GM23248 (cell line): ENCODE data around the gene IL2RA.

Experiments
- EZH2 ChIP-seq: fragments of 200-600 bp; sonication (generic); IDR thresholded peaks from 2 replicates; pipeline ENCODE4 v1.6.1; 2018; ENCODE audit warnings: antibody characterized with exemption, mild to moderate bottlenecking; ENCODE audit not compliant: insufficient read depth, poor library complexity, severe bottlenecking
- EZH2phosphoT487 ChIP-seq: fragments of 200-600 bp; sonication (generic); IDR thresholded peaks from 2 replicates; pipeline ENCODE4 v1.6.1; 2018; ENCODE audit warnings: antibody characterized with exemption, moderate library complexity, mild to moderate bottlenecking, low read depth; ENCODE audit not compliant: insufficient read depth

DNA sequence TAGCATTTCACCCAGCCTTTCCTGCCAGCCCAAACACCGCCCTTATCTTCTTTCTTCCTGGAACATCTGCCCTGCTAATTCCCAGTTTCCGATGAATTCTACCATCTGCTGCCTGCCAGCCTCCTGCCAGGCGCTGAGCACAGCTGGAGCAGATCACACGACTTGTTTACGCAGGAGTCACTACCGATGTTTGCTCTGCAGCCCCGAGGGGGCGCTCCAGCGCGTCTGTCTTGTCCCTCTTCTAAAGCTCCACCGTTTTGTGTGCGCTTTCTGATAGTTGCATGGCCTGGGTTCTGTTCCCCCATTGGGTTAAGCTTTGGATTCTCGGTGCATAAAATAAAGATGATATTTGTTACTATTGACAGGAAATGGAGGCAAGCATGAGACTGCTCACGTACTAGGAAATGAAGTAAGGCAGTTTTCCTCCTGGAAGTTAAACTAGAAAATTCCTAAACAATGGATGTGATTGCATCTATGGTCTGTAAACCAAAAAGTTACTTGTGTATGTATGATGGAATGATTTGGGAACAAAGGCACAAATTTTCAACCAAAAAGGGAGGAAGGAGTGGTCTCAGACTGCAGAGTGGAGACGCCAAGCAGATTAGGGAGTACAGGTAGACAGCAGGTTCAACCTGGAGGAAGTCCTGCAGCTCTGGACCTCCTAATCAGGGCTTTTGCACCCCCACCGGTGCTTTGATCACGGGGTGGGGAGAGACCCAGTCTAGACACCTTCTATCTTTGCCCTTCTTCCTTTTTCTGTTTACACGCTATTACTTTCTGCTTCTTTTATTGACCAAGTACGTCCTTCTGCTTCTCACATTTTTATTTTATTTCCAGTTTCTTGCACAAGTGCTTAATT lies 24.4 kb upstream of the IL2RA start:
- TF ChIP-seq EZH2 (no peak), EZH2phosphoT487 (no peak)
